Ovary (tissue), 10 donors: ENCODE results near the gene ZNF280B. TPM values are rescaled to one million over a fixed set of nuclear protein-coding genes. Genes with fewer than 3 reads are reported as not detected.
A peak's percentile ranks its signal among the peaks of the same experiment; 100 is the strongest.

Source experiments
- DNase-seq, 5 donors: peaks; one replicate each; pipeline ENCODE4 v3.0.0-alpha.2; 2019 to 2020
- H3K27ac ChIP-seq, 2 donors: fragments of 200-600 bp; one replicate each; pipeline versions ENCODE4 v1.5.1 to v1.8.0; 2019 to 2022
- H3K27me3 ChIP-seq: fragments of 200-600 bp; one replicate; pipeline ENCODE4 v1.8.0; 2022
- H3K36me3 ChIP-seq: fragments of 200-600 bp; sonication (generic); one replicate; pipeline ENCODE4 v1.5.1; 2019
- H3K4me1 ChIP-seq: one replicate; pipeline ENCODE4 v1.8.1; 2013; ENCODE audit warnings: mild to moderate bottlenecking, moderate library complexity; ENCODE audit not compliant: insufficient read depth
- H3K4me3 ChIP-seq: fragments of 200-600 bp; sonication (generic); one replicate; pipeline ENCODE4 v1.5.1; 2017
- H3K9me3 ChIP-seq, 2 donors: fragments of 200-600 bp in 1 of 2; sonication (generic) in 1 of 2; one replicate each; pipeline versions ENCODE4 v1.5.1 to v1.8.1; 2013 to 2019; ENCODE audit warnings: mild to moderate bottlenecking in 1 of 2, moderate library complexity in 1 of 2
- EP300 ChIP-seq: sonication (generic); formaldehyde crosslinking; IDR thresholded peaks from one replicate; pipeline ENCODE4 v1.6.1; 2017; ENCODE audit warnings: antibody characterized with exemption
- POLR2A ChIP-seq: fragments of 450-650 bp; IDR thresholded peaks from one replicate; pipeline ENCODE4 v1.6.1; 2017; ENCODE audit warnings: antibody characterized with exemption, mild to moderate bottlenecking, moderate library complexity
- WGBS, 3 donors: extraction: QIAGEN DNeasy Blood & Tissue Kit in 1 of 3; methylation state at CpG; one replicate each; pipeline versions ENCODE4 v1.1.5 to v1.1.7; 2013 to 2017; 5-methylcytosine and 5-hydroxymethylcytosine counted together
- intact Hi-C, 4 donors: fragments of 100-400 bp; cut with DNase I; formaldehyde crosslinking; loops; one replicate each; pipeline versions ENCODE4 v1.11.0 to v1.15.1; 2022 to 2023
- long read RNA-seq, 3 donors: library from polyadenylated mRNA in 2 of 3; unstranded in 2 of 3; transcript quantifications; one replicate each; pipeline ENCODE4 v2.0.0 and lab custom pipeline, GENCODE V29; 2021 to 2026
- polyA plus RNA-seq, 2 donors: library from polyadenylated mRNA; stranded (reverse); fragments of 200-250 nt in 1 of 2; fragments of 350-450 nt in 1 of 2; fragmentation: Illumina TruSeq in 1 of 2; extraction: RNeasy Lipid Tissue Mini Kit (QIAGEN cat#74804) in 1 of 2; gene quantifications; one replicate each; pipeline ENCODE4 v1.2.3, GENCODE V29; 2013 to 2014
- total RNA-seq, 7 donors: library from RNA; depleted of rRNA in 2 of 7; stranded (reverse); fragments of >200 nt in 2 of 7; fragmentation: NEBNext Ultra II Directional in 3 of 7; extraction: Animal tissue kit (Norgen Biotek cat#: 25700) in 3 of 7; gene quantifications; one replicate each; pipeline versions ENCODE4 v1.1.0 to v1.2.4, GENCODE V29; 2016 to 2023
- TF ChIP-seq, protein P1 (sequence below), 3 donors: fragments of 450-650 bp in 2 of 3; fragments of 200-600 bp in 1 of 3; IDR thresholded peaks; one replicate each; pipeline versions ENCODE4 v1.5.1 to v1.8.0; 2016 to 2022; ENCODE audit warnings: antibody characterized with exemption in 3 of 3, mild to moderate bottlenecking in 1 of 3
- donor health status: DM: no; HTN: no; CAD: no; lungs with moderate emphysema.
- donor health status: DM: no; HTN: no; CAD: no.
- donor health status: Bipolar disorder and iron deficiency.
- donor health status: DM: yes; HTN: yes; CAD: no.
- donor health status: DM: no; HTN: no; CAD: no.
- donor health status: DM: yes; HTN: yes; CAD: no.

ZNF280B gene, protein sequence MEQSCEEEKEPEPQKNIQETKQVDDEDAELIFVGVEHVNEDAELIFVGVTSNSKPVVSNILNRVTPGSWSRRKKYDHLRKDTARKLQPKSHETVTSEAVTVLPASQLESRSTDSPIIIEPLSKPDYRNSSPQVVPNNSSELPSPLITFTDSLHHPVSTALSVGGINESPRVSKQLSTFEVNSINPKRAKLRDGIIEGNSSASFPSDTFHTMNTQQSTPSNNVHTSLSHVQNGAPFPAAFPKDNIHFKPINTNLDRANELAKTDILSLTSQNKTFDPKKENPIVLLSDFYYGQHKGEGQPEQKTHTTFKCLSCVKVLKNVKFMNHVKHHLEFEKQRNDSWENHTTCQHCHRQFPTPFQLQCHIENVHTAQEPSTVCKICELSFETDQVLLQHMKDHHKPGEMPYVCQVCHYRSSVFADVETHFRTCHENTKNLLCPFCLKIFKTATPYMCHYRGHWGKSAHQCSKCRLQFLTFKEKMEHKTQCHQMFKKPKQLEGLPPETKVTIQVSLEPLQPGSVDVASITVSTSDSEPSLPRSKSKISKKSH
- total RNA-seq (1 to 10 TPM in 6 of 7 donors, under 1 TPM in 1; 0.72 to 4.0 (median 2.5) TPM), polyA plus RNA-seq (1 to 10 TPM in 1 of 2 donors, under 1 TPM in 1; 0.92 to 1.9 TPM)
- long read RNA-seq, donor 1, full-length matches to known transcripts: 3 of 6 reads
- long read RNA-seq, donor 1, partial matches to known transcripts: 0 of 6 reads
- long read RNA-seq, donor 1, other reads (novel, unspliced or antisense): 3 of 6 reads
- long read RNA-seq, donor 2, full-length matches to known transcripts: 36 of 42 reads
- long read RNA-seq, donor 2, partial matches to known transcripts: 6 of 42 reads
- long read RNA-seq, donor 2, other reads (novel, unspliced or antisense): 0 of 42 reads
- long read RNA-seq, donor 3, partial matches to known transcripts: 1 of 1 reads
- long read RNA-seq, donor 3, other reads (novel, unspliced or antisense): 0 of 1 reads

- intact Hi-C loops: no loop called here
- Histone ChIP-seq H3K9me3 (no peaks in the 10 kb centered on the region), H3K4me1 (no peaks in the 10 kb centered on the region), H3K27ac (no peak within 1 kb of the TSS), H3K27me3 (no peaks in the 10 kb centered on the region), H3K4me3 (peak within 1 kb of the TSS; percentile 47), H3K36me3 (no peaks in the 10 kb centered on the region)
- TF ChIP-seq, protein P1, sequence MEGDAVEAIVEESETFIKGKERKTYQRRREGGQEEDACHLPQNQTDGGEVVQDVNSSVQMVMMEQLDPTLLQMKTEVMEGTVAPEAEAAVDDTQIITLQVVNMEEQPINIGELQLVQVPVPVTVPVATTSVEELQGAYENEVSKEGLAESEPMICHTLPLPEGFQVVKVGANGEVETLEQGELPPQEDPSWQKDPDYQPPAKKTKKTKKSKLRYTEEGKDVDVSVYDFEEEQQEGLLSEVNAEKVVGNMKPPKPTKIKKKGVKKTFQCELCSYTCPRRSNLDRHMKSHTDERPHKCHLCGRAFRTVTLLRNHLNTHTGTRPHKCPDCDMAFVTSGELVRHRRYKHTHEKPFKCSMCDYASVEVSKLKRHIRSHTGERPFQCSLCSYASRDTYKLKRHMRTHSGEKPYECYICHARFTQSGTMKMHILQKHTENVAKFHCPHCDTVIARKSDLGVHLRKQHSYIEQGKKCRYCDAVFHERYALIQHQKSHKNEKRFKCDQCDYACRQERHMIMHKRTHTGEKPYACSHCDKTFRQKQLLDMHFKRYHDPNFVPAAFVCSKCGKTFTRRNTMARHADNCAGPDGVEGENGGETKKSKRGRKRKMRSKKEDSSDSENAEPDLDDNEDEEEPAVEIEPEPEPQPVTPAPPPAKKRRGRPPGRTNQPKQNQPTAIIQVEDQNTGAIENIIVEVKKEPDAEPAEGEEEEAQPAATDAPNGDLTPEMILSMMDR (IDR thresholded peaks at IDR 0.05): peak in 1 of 3 donors; percentile 40
- no peak for TF ChIP-seq POLR2A
- WGBS, 3 donors: 2 to 4% (median 2%) methylated on average over 50 to 72 of the region's 72 CpGs
- DNase-seq: peak; percentile 51 to 86 (median 59)
Observed at GRCh38 chr22:22508274-22509176, at the start of gene ZNF280B. TSS of gene ZNF280B (minus strand) at chr22:22508742. CDS start at chr22:22489398, 19,344 bp downstream.

DNA sequence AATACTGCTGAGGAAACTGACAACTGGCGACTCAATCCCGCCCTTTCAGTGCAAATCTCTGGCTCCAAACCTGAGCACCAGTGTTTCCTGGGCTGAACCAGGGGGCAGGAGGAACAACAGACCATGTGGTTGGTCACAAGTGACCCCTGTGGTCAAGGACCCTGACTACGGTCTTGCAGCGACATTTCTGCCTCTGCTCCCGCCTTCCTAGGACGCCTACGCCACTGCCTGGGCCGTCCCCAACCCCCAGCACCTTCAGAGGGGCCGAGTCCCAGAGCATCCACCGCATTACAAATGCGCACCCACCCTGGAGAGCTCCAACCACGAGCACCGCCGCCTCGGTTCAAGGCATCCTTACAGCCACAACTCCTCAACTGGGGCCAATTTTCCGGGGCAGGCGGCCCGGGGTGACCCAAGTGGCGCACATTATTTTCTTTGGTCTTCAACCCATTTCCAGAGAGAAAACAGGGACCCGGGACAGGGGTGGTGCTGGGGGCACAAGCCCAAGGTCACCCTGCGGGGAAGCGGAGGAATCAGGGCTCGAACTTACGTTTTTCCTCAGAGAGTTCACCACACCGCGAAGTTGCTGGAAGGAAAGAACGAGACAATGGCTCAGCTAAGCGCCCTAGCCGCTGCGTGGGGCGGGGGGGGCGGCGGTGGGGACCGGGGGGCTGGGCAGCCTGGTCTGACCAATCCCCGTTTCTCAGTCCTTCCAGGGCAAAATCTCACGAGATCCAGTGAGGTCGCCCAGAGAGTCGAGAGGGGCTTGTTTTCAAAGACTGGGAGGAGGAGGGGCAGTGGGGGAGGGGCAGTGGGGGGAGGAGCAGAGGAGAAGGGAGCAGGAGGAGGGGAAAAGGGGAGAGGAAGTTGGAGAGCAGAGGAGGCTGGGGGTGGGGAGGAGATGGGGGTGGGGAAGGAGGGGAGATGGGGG, 48.7 kb upstream of the ZNF280B start:
- WGBS, 3 donors: 89 to 92% (median 90%) methylated on average over 38 of the region's 38 CpGs
- no peak for DNase-seq
- no peaks in the 10 kb centered on the region for H3K36me3 ChIP-seq
- H3K27me3 ChIP-seq: no peaks in the 10 kb centered on the region
- no peak overlapping the region for H3K4me3 ChIP-seq
- H3K9me3 ChIP-seq: no peaks in the 10 kb centered on the region
- intact Hi-C loops: no loop called here
- TF ChIP-seq POLR2A (no peak), EP300 (no peak)
- TF ChIP-seq, protein P1 (IDR thresholded peaks at IDR 0.05): no peak
- no peak overlapping the region for H3K27ac ChIP-seq
- no peaks in the 10 kb centered on the region for H3K4me1 ChIP-seq

GRCh38 chr22:22556578-22556977, 48.0 kb upstream of the ZNF280B start:
- WGBS, 3 donors: 86 to 92% (median 89%) methylated on average over 14 of the region's 14 CpGs
- TF ChIP-seq, protein P1 (IDR thresholded peaks at IDR 0.05): no peak
- TF ChIP-seq EP300 (no peak), POLR2A (no peak)
- Histone ChIP-seq H3K4me1 (no peaks in the 10 kb centered on the region), H3K27me3 (no peaks in the 10 kb centered on the region), H3K36me3 (no peaks in the 10 kb centered on the region), H3K4me3 (no peak overlapping the region), H3K27ac (no peak overlapping the region), H3K9me3 (no peaks in the 10 kb centered on the region)
- intact Hi-C loops: no loop called here
- DNase-seq: no peak
